GM10248 (cell line): ENCODE data around the gene BLOC1S5.

Experiments used
- CTCF ChIA-PET: fragments of 300-600 bp; sonication (Branson Sonifier 250); formaldehyde crosslinking; extraction: SDS; loops from one replicate; lab custom pipeline; 2021; ENCODE audit warnings: antibody characterized with exemption; lab: Yijun Ruan, JAX
- POLR2A ChIA-PET: fragments of 350-650 bp; sonication (Branson Sonifier 250); formaldehyde crosslinking; extraction: SDS; loops from one replicate; lab custom pipeline; 2020; ENCODE audit warnings: antibody characterized with exemption; lab: Yijun Ruan, JAX
- DNase-seq: peaks from one replicate; pipeline ENCODE4 v3.0.0; 2012; ENCODE audit errors: extremely low spot score
- TF ChIP-seq, protein P1 (sequence below): IDR thresholded peaks from 2 replicates; pipeline ENCODE4 v1.5.1; 2012; ENCODE audit warnings: mild to moderate bottlenecking, low read depth; ENCODE audit errors: extremely low read depth, missing control alignments, control extremely low read depth

BLOC1S5 gene

DNA sequence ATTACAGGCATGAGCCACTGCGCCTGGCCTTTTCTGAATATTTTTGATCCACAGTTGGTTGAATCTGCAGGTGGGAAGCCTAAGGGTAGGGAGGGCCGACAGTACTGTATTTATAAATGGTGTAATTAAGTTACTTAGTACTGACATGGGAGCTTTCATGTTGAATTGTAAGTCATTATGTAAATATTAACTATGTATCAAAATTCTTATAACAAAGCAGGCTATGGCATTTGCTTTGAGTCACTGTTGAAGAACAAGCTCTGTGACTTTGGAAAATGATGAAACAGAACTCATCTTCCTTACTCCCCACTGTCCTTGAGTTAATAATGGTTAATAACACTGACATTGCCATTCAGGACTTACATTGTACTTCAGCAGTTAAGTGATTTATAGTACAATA, 90.6 kb downstream of the BLOC1S5 start:
- CTCF ChIA-PET: interaction anchor here (1.1 kb wide), 2 partner anchors 18 to 24 kb away, joined by 3 read pairs; no protein-coding TSS in a partner anchor
- DNase-seq: no peak

DNA sequence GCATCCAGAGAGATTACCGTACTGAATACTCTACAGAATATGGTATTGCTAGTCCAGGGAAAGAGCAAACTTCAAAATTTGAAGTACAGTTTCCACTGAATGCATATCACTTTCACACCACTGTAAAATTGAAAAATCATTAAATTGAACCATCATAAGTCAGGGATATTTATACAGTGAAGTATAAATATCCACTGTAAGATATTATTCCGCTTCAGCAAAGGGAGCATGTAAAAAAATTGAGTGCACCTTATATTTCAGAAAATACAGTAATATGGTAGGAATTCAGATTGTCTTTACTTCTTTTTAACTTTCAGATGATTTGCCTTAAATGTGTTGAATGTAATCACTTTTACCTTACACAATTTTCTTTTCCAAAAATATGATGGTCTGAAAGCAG, 92.7 kb downstream of the BLOC1S5 start:
- ChIA-PET POLR2A (no interaction called here), CTCF (no interaction called here)
- DNase-seq: no peak
- TF ChIP-seq, protein P1, sequence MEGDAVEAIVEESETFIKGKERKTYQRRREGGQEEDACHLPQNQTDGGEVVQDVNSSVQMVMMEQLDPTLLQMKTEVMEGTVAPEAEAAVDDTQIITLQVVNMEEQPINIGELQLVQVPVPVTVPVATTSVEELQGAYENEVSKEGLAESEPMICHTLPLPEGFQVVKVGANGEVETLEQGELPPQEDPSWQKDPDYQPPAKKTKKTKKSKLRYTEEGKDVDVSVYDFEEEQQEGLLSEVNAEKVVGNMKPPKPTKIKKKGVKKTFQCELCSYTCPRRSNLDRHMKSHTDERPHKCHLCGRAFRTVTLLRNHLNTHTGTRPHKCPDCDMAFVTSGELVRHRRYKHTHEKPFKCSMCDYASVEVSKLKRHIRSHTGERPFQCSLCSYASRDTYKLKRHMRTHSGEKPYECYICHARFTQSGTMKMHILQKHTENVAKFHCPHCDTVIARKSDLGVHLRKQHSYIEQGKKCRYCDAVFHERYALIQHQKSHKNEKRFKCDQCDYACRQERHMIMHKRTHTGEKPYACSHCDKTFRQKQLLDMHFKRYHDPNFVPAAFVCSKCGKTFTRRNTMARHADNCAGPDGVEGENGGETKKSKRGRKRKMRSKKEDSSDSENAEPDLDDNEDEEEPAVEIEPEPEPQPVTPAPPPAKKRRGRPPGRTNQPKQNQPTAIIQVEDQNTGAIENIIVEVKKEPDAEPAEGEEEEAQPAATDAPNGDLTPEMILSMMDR: no peak

More for the DNA sequence above, 90.6 kb downstream of the BLOC1S5 start:
- TF ChIP-seq, protein P1: no peak
- POLR2A ChIA-PET: no interaction called here

DNA sequence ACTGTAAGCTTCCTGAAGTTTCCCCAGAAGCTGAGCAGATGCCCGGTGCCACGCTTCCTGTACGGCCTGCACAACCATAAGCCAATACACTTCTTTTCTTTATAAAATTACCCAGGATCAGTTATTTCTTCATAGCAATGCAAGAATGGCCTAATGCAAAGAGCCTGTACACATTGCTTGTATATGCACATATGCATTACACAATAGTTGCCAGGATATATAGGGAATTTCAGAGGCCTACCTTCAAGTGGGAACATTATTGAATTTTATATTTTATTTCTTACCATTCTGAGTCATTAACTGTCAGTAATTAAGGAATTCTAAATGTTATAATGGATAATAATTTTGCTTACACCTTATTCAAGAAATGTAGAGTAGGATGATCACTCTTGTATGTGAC, 93.6 kb downstream of the BLOC1S5 start:
- ChIA-PET CTCF (interaction anchor here (0.9 kb wide), 1 partner anchor 20 kb away, joined by 3 read pairs; no protein-coding TSS in a partner anchor), POLR2A (no interaction called here)
- TF ChIP-seq, protein P1: no peak
- no peak for DNase-seq
